GM12878 (cell line): ENCODE measurements around the gene NKD1. TPM values are rescaled to one million over a fixed set of nuclear protein-coding genes. Genes with fewer than 3 reads are reported as not detected.

ENCODE experiments used
- ATAC-seq: fragments of 200-7000 bp; cut with Tn5 transposase; 3 replicates; pipeline ENCODE4 v1.9.1; 2020; ENCODE audit warnings: mild to moderate bottlenecking, moderate library complexity
- BruUV-seq: library from RNA; stranded (reverse); fragments of 400-500 nt; replicated peaks from 2 replicates; lab custom pipeline; 2021; lab: Mats Ljungman, UMichigan
- CTCF ChIA-PET: fragments of 300-600 bp; sonication (Branson Sonifier 250); formaldehyde crosslinking; extraction: SDS; loops from one replicate; lab custom pipeline; 2021; ENCODE audit warnings: inconsistent platforms; lab: Yijun Ruan, JAX
- POLR2A ChIA-PET: fragments of 350-600 bp; formaldehyde crosslinking; extraction: SDS; loops from one replicate; lab custom pipeline; 2021; ENCODE audit warnings: inconsistent platforms; lab: Charles Lee
- RAD21 ChIA-PET: fragments of 300-600 bp; sonication (Branson Sonifier 250); formaldehyde crosslinking; loops from one replicate; lab custom pipeline; 2023; ENCODE audit warnings: antibody characterized with exemption; ENCODE audit not compliant: unreplicated experiment; lab: Charles Lee
- SMC1A ChIA-PET: fragments of 300-600 bp; sonication (Branson Sonifier 250); formaldehyde crosslinking; loops from one replicate; lab custom pipeline; 2023; ENCODE audit not compliant: unreplicated experiment, uncharacterized antibody; lab: Charles Lee
- DNase-seq: peaks from one replicate; pipeline ENCODE4 v3.0.0-alpha.2; 2011; ENCODE audit warnings: low read depth, low spot score
- FAIRE-seq: peaks from 3 replicates; lab custom pipeline; 2011; peaks lifted over from hg19 to GRCh38; lab: Jason Lieb, UNC
- H2AFZ ChIP-seq: 2 replicates; pipeline ENCODE4 v1.6.0; 2011; ENCODE audit warnings: low read depth, low read length, control low read depth; ENCODE audit not compliant: control insufficient read depth
- H3K27ac ChIP-seq: 2 replicates; pipeline ENCODE4 v1.5.1; 2011; ENCODE audit warnings: control low read depth; ENCODE audit not compliant: control insufficient read depth, insufficient read depth
- H3K27me3 ChIP-seq, 2 experiments: replicated peaks in 1 of 2; 2 replicates each; pipeline versions ENCODE4 v1.6.0 to v1.6.1; 2011; ENCODE audit warnings: low read length in 1 of 2; ENCODE audit not compliant: control insufficient read depth in 2 of 2, insufficient read depth in 2 of 2
- H3K36me3 ChIP-seq, 2 experiments: 2 replicates each; pipeline ENCODE4 v1.5.1; 2011; ENCODE audit warnings: low read length in 1 of 2; ENCODE audit not compliant: control insufficient read depth in 2 of 2, insufficient read depth in 2 of 2
- H3K4me1 ChIP-seq: 2 replicates; pipeline ENCODE4 v1.6.1; 2011; ENCODE audit warnings: mild to moderate bottlenecking, low read length, moderate library complexity, mixed read lengths; ENCODE audit not compliant: control insufficient read depth, insufficient read depth
- H3K4me2 ChIP-seq: 2 replicates; pipeline ENCODE4 v1.6.0; 2011; ENCODE audit warnings: control low read depth; ENCODE audit not compliant: control insufficient read depth, insufficient read depth
- H3K4me3 ChIP-seq: fragments of 200-600 bp; sonication (generic); 2 replicates; pipeline ENCODE4 v1.5.1; 2016
- H3K79me2 ChIP-seq: 2 replicates; pipeline ENCODE4 v1.6.0; 2011; ENCODE audit warnings: low read length; ENCODE audit not compliant: control insufficient read depth, insufficient read depth
- H3K9ac ChIP-seq: 2 replicates; pipeline ENCODE4 v1.8.0; 2011; ENCODE audit warnings: low read length, control low read depth, mixed read lengths; ENCODE audit not compliant: control insufficient read depth, insufficient read depth
- H3K9me3 ChIP-seq: replicated peaks from 3 replicates; pipeline ENCODE4 v1.5.1; 2011; ENCODE audit warnings: mild to moderate bottlenecking, low read length; ENCODE audit not compliant: control insufficient read depth, insufficient read depth
- H4K20me1 ChIP-seq: 2 replicates; pipeline ENCODE4 v1.6.0; 2011; ENCODE audit not compliant: control insufficient read depth, insufficient read depth
- BHLHE40 ChIP-seq, 2 experiments: fragments of 450-650 bp in 1 of 2; IDR thresholded peaks; 2 replicates each; pipeline ENCODE4 v1.6.1; 2011 to 2017; ENCODE audit warnings: low read depth in 2 of 2, borderline replicate concordance in 1 of 2, improper control_type of control experiment in 1 of 2, low read length in 1 of 2, mild to moderate bottlenecking in 1 of 2
- BMI1 ChIP-seq: fragments of 450-650 bp; IDR thresholded peaks from 2 replicates; pipeline ENCODE4 v1.6.1; 2016; ENCODE audit warnings: mild to moderate bottlenecking, moderate library complexity, borderline replicate concordance
- BRCA1 ChIP-seq: IDR thresholded peaks from 2 replicates; pipeline ENCODE4 v1.6.1; 2011; ENCODE audit warnings: low read depth, low read length, improper control_type of control experiment
- CREB1 ChIP-seq: IDR thresholded peaks from 2 replicates; pipeline ENCODE4 v1.6.1; 2012; ENCODE audit warnings: low read depth, mild to moderate bottlenecking, inconsistent platforms
- HDAC2 ChIP-seq: fragments of 200-600 bp; sonication (generic); IDR thresholded peaks from 2 replicates; pipeline ENCODE4 v1.6.1; 2017
- IKZF2 ChIP-seq, 2 experiments: fragments of 450-650 bp; IDR thresholded peaks; 2 replicates each; pipeline ENCODE4 v1.6.1; 2017; ENCODE audit warnings: mild to moderate bottlenecking in 2 of 2, moderate library complexity in 2 of 2
- KLF5 ChIP-seq: fragments of 450-650 bp; IDR thresholded peaks from 2 replicates; pipeline ENCODE4 v1.6.1; 2014; ENCODE audit warnings: mild to moderate bottlenecking; ENCODE audit not compliant: partially characterized antibody
- MTA2 ChIP-seq: fragments of 450-650 bp; IDR thresholded peaks from 2 replicates; pipeline ENCODE4 v1.6.1; 2016; ENCODE audit warnings: low read depth, mild to moderate bottlenecking, moderate library complexity
- MYC ChIP-seq: IDR thresholded peaks from 2 replicates; pipeline ENCODE4 v1.6.1; 2011; ENCODE audit warnings: mild to moderate bottlenecking, low read length, moderate library complexity, inconsistent platforms; ENCODE audit not compliant: insufficient read depth, insufficient replicate concordance, insufficient read length, severe bottlenecking
- SIN3A ChIP-seq: IDR thresholded peaks from 2 replicates; pipeline ENCODE4 v1.6.1; 2012; ENCODE audit warnings: low read depth, low read length, improper control_type of control experiment
- STAT3 ChIP-seq: IDR thresholded peaks from 2 replicates; pipeline ENCODE4 v1.6.1; 2011; ENCODE audit warnings: low read depth, low read length, improper control_type of control experiment
- TCF7 ChIP-seq: IDR thresholded peaks from 2 replicates; pipeline ENCODE4 v1.6.1; 2014; ENCODE audit warnings: antibody characterized with exemption, borderline replicate concordance
- ZZZ3 ChIP-seq: IDR thresholded peaks from 2 replicates; pipeline ENCODE4 v1.6.1; 2011; ENCODE audit warnings: low read depth; ENCODE audit not compliant: control insufficient read depth, insufficient read length
- WGBS: methylation state at CpG from one replicate; pipeline ENCODE4 v1.1.6; 2016; ENCODE audit warnings: low lambda C conversion rate; ENCODE audit not compliant: insufficient replicate concordance, insufficient coverage; ENCODE audit errors: missing lambda C conversion rate; 5-methylcytosine and 5-hydroxymethylcytosine counted together
- in situ Hi-C: fragments of 300-500 bp; cut with MboI; formaldehyde crosslinking; loops from 9 replicates; pipeline ENCODE4 v1.14.3; 2018; ENCODE audit warnings: mixed read lengths
- intact Hi-C: fragments of 100-400 bp; cut with micrococcal nuclease; formaldehyde crosslinking; loops from one replicate; pipeline ENCODE4 v1.14.2; 2022; ENCODE audit not compliant: unreplicated experiment
- polyA plus RNA-seq, 11 experiments: library from polyadenylated mRNA; depleted of rRNA in 4 of 11; unstranded in 6 of 11; stranded (reverse) in 5 of 11; fragments of >200 nt; fragmentation: Nextera tagmentation in 4 of 11; fragmentation: Illumina TruSeq in 1 of 11; extraction: Ambion mirVana in 4 of 11; extraction: Trizol in 1 of 11; gene quantifications; 1 replicate in 1 of 11; 2 replicates in 10 of 11; pipeline versions ENCODE4 v1.2.1 to v1.2.3, GENCODE V29; 2011 to 2016; ENCODE audit warnings: inconsistent platforms in 2 of 11, missing spikeins in 2 of 11, low read depth in 1 of 11
- total RNA-seq, 4 experiments: library from RNA; depleted of rRNA in 3 of 4; stranded (reverse); fragments of >200 nt in 3 of 4; fragmentation: Illumina TruSeq in 1 of 4; extraction: Trizol in 1 of 4; gene quantifications; 2 replicates each; pipeline versions ENCODE4 v1.2.1 to v1.2.3, GENCODE V29; 2013 to 2021
- TF ChIP-seq, protein P1 (sequence below): IDR thresholded peaks from 2 replicates; pipeline ENCODE4 v1.6.1; 2011; ENCODE audit warnings: mild to moderate bottlenecking, low read depth, low read length, moderate library complexity; ENCODE audit not compliant: insufficient replicate concordance
- TF ChIP-seq, protein P2 (sequence below): fragments of 450-650 bp; IDR thresholded peaks from 2 replicates; pipeline ENCODE4 v1.6.1; 2017; ENCODE audit warnings: low read depth, mild to moderate bottlenecking, moderate library complexity

The NKD1 gene
- total and polyA plus RNA-seq, 10 of the 15 experiments (the other 5 are each of a cell fraction or from before 2014, with no cell fraction given), result under 0.01 to 0.49 (median 0.04) TPM; not detected in 2

- 76% methylated on average over 8 of the region's 11 CpGs for WGBS
- H3K9ac ChIP-seq, result no peak overlapping the region
- no peaks in the 10 kb centered on the region for H3K9me3 ChIP-seq
- H3K79me2 ChIP-seq, result no peaks in the 10 kb centered on the region
- CTCF ChIA-PET, result no interaction called here
- intact Hi-C loops, result no loop called here
- H4K20me1 ChIP-seq, result no peaks in the 10 kb centered on the region
- H3K4me2 ChIP-seq, result no peak overlapping the region
- H3K4me1 ChIP-seq, result no peaks in the 10 kb centered on the region; the same call in 1 of the 2 replicates
- no peak for ATAC-seq
- no peaks in the 10 kb centered on the region for H3K36me3 ChIP-seq
- DNase-seq, result no peak
- no peaks in the 10 kb centered on the region for H3K27me3 ChIP-seq
- in situ Hi-C loops, result no loop called here
- POLR2A ChIA-PET, result no interaction called here
- FAIRE-seq, result no peak
- no peak overlapping the region for H3K27ac ChIP-seq
- SMC1A ChIA-PET, result no interaction called here
- no TSS peak for BruUV-seq
- no peak for TF ChIP-seq MTA2
- TF ChIP-seq BRCA1, result no peak
- TF ChIP-seq BMI1, result no peak
- no peak for TF ChIP-seq STAT3
- no peak for TF ChIP-seq CREB1
- TF ChIP-seq ZZZ3, result no peak
- TF ChIP-seq, protein P1, sequence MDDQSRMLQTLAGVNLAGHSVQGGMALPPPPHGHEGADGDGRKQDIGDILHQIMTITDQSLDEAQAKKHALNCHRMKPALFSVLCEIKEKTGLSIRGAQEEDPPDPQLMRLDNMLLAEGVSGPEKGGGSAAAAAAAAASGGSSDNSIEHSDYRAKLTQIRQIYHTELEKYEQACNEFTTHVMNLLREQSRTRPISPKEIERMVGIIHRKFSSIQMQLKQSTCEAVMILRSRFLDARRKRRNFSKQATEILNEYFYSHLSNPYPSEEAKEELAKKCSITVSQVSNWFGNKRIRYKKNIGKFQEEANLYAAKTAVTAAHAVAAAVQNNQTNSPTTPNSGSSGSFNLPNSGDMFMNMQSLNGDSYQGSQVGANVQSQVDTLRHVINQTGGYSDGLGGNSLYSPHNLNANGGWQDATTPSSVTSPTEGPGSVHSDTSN, result no peak
- TF ChIP-seq KLF5, result no peak
- no peak for TF ChIP-seq MYC
- no peak for TF ChIP-seq BHLHE40 (IDR thresholded peaks at IDR 0.05; ENCODE audit: borderline replicate concordance in 1 of 2, low read depth in 2 of 2, low read length in 1 of 2)
- no peak for TF ChIP-seq SIN3A
- no peak for TF ChIP-seq HDAC2
- no peak for TF ChIP-seq TCF7
- no peak for TF ChIP-seq IKZF2 (IDR thresholded peaks at IDR 0.05)
- TF ChIP-seq, protein P2, sequence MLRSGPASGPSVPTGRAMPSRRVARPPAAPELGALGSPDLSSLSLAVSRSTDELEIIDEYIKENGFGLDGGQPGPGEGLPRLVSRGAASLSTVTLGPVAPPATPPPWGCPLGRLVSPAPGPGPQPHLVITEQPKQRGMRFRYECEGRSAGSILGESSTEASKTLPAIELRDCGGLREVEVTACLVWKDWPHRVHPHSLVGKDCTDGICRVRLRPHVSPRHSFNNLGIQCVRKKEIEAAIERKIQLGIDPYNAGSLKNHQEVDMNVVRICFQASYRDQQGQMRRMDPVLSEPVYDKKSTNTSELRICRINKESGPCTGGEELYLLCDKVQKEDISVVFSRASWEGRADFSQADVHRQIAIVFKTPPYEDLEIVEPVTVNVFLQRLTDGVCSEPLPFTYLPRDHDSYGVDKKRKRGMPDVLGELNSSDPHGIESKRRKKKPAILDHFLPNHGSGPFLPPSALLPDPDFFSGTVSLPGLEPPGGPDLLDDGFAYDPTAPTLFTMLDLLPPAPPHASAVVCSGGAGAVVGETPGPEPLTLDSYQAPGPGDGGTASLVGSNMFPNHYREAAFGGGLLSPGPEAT, result no peak
- H2AFZ ChIP-seq, result no peak overlapping the region
- RAD21 ChIA-PET, result no interaction called here
- H3K4me3 ChIP-seq, result no peak overlapping the region
Measured at GRCh38 chr16:50570808-50571598, 22.8 kb downstream of the NKD1 start.
